Activated naive CD4-positive, alpha-beta T cell (primary cell): Measurements from ENCODE around the gene TMED4.

ENCODE experiments used
- DNase-seq, 4 experiments: peaks; one replicate each; lab custom pipeline; 2025; lab: John Stamatoyannopoulos, UW

The TMED4 gene

GRCh38 chr7:44581879-44582603, at the start of gene TMED4:
TMED4 (minus strand) TSS chr7:44582231; CDS start chr7:44582206, 25 bp downstream.
- DNase-seq, result peak; percentile 99 to 100 (median 100)

- no peak for DNase-seq
These were observed 49.6 kb upstream of the TMED4 start for GRCh38 chr7:44631458-44632115.

- DNase-seq, result no peak
These were observed 48.9 kb upstream of the TMED4 start for GRCh38 chr7:44630792-44631457.

- DNase-seq, result no peak
These were observed 47.9 kb upstream of the TMED4 start for GRCh38 chr7:44629829-44630522.

- no peak for DNase-seq
These were observed 44.6 kb upstream of the TMED4 start for GRCh38 chr7:44626620-44627019.

- no peak for DNase-seq
These were observed 43.8 kb upstream of the TMED4 start for GRCh38 chr7:44625526-44626471.

- DNase-seq, result no peak
These were observed 42.3 kb upstream of the TMED4 start for GRCh38 chr7:44624318-44624717.

- DNase-seq, result no peak
These were observed 40.5 kb upstream of the TMED4 start for GRCh38 chr7:44622342-44623151.

GRCh38 chr7:44621750-44622103, 39.7 kb upstream of the TMED4 start:
- DNase-seq, result no peak

- no peak for DNase-seq
These were observed 39.2 kb upstream of the TMED4 start for GRCh38 chr7:44621034-44621749.

GRCh38 chr7:44618753-44619152, 36.7 kb upstream of the TMED4 start:
- DNase-seq, result no peak

- no peak for DNase-seq
These were observed 36.0 kb upstream of the TMED4 start for GRCh38 chr7:44618045-44618444.

- no peak for DNase-seq
These were observed 35.3 kb upstream of the TMED4 start for GRCh38 chr7:44617225-44617890.

GRCh38 chr7:44616545-44616944, 34.5 kb upstream of the TMED4 start:
- DNase-seq, result no peak

GRCh38 chr7:44615793-44616192, 33.8 kb upstream of the TMED4 start:
- DNase-seq, result no peak

GRCh38 chr7:44615149-44615611, 33.1 kb upstream of the TMED4 start:
- DNase-seq, result no peak

GRCh38 chr7:44609829-44610228, 27.8 kb upstream of the TMED4 start:
- no peak for DNase-seq

GRCh38 chr7:44608916-44609648, 27.1 kb upstream of the TMED4 start:
- DNase-seq, result no peak
